Measurements from ENCODE around the gene RPTOR.

DNA sequence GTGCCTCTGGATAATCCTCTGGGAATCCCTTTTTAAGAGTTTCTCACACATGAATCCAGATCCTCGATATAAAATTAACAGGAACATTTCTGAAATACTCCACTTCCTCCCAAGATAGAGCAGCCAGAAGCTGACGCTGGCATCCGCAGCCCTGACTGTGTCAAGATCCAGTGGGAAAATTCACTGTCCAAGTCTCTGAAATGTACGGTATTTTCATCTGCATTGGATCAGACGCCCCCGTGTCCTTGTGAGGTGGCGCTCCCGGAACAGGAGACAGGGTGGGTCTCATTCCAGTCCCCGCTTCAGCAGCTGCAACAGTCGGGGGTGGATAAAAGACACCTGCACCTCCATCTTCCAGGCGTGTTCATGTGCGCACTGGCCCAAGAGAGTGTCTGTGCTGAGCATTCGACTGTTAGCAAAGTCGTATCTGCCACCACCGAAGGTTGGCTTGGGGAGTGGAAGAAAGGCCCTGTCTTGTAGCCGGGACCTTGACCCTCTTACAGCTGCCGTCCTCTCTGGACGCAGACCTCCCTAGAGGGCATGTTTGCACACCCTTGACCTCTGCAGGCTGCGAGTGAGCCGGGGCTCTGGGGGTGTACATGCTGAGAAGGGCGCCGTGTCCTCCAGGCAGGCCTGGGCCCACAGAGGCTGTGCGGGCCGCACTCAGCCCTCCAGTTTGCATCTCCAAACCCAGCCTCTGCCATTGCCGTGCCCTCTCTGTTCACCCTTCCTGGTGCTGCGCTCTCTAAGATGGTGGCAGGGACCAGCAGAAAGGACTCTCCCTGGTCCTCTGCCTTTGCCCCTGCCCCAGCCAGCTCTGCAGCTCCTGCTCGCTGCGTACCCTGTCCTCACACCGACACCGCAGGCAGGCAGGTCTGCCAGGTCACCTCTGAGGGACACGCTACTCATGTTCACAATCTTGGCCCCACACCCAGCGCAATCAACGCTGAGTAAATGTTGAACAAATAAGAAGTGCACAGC is 375.0 kb downstream of the RPTOR start:
- TF ChIP-seq POLR2A (IDR thresholded peaks at IDR 0.05; ENCODE audit: low read length) (no peak), GATA1 (IDR thresholded peaks at IDR 0.05; ENCODE audit: low read depth, low read length) (no peak)

Measured in erythroblast (primary cell).